ENCODE data around the gene SPOCK1.

DNA sequence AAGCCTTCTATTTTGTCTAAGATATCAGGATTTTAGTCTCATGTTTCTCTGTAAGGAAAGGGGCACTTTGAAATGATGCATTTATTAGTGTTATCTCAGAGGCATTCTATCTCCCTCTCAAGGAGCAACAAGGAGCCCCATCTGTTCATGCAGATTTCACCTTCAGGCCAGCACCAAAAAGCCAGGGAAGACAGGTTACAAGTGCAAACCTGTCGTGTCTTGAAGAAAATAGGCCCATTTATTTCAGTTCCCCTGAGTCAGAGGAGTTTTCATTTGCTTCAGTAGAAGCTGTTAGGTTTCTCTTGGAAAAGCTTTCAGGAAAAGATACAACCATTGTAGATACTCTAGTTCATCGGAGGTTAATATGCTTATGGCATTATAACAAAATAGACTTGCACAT lies 97.2 kb downstream of the SPOCK1 start:
- TF ChIP-seq, protein P1, sequence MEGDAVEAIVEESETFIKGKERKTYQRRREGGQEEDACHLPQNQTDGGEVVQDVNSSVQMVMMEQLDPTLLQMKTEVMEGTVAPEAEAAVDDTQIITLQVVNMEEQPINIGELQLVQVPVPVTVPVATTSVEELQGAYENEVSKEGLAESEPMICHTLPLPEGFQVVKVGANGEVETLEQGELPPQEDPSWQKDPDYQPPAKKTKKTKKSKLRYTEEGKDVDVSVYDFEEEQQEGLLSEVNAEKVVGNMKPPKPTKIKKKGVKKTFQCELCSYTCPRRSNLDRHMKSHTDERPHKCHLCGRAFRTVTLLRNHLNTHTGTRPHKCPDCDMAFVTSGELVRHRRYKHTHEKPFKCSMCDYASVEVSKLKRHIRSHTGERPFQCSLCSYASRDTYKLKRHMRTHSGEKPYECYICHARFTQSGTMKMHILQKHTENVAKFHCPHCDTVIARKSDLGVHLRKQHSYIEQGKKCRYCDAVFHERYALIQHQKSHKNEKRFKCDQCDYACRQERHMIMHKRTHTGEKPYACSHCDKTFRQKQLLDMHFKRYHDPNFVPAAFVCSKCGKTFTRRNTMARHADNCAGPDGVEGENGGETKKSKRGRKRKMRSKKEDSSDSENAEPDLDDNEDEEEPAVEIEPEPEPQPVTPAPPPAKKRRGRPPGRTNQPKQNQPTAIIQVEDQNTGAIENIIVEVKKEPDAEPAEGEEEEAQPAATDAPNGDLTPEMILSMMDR (conservative IDR thresholded peaks at IDR 0.05; ENCODE audit: low read depth in 2 of 2): no peak
- TF ChIP-seq ETS1 (IDR thresholded peaks at IDR 0.05): no peak
- no peak for TF ChIP-seq POLR2AphosphoS5 (IDR thresholded peaks at IDR 0.05; ENCODE audit: low read depth)
- TF ChIP-seq STAT1 (IDR thresholded peaks at IDR 0.05; ENCODE audit: unreplicated experiment): no peak
- TF ChIP-seq EZH2 (IDR thresholded peaks at IDR 0.05; ENCODE audit: low read depth, unreplicated experiment): no peak
- TF ChIP-seq EZH2phosphoT487 (IDR thresholded peaks at IDR 0.05; ENCODE audit: unreplicated experiment): no peak
- no peak for TF ChIP-seq CREB1 (CRISPR knock-in tag; IDR thresholded peaks at IDR 0.05; ENCODE audit: low read depth)

All from GM23338 (cell line).